ENCODE measurements around the gene SRSF3.

- no peak for TF ChIP-seq CTCF (IDR thresholded peaks at IDR 0.05)
- TF ChIP-seq POLR2AphosphoS5 (IDR thresholded peaks at IDR 0.05), result no peak
- no peak for TF ChIP-seq EP300 (IDR thresholded peaks at IDR 0.05)
Observed at GRCh38 chr6:36638579-36638978, 44.4 kb downstream of the SRSF3 start.

Data from sigmoid colon (tissue), 4 donors.